Osteocyte (in vitro differentiated cells): Measurements from ENCODE around the gene GPBP1. TPM values are rescaled to one million over a fixed set of nuclear protein-coding genes. Genes with fewer than 3 reads are reported as not detected.
"Not testable (repeated sequence)": the region's sequence is repeated elsewhere in the genome, so short reads cannot be mapped to it uniquely, and the experiment has no call there.

ENCODE experiments used
- DNase-seq: peaks from one replicate; pipeline ENCODE4 v3.0.0; 2021; ENCODE audit warnings: mixed read lengths; ENCODE audit not compliant: unreplicated experiment; ENCODE audit errors: extremely low spot score
- H3K27ac Mint-ChIP-seq: one replicate; pipeline ENCODE4 v1.8.0; 2021; ENCODE audit warnings: mild to moderate bottlenecking, mixed read lengths; ENCODE audit not compliant: unreplicated experiment
- H3K27me3 Mint-ChIP-seq: one replicate; pipeline ENCODE4 v1.8.0; 2021; ENCODE audit warnings: mixed read lengths; ENCODE audit not compliant: unreplicated experiment
- H3K36me3 Mint-ChIP-seq: one replicate; pipeline ENCODE4 v1.8.0; 2021; ENCODE audit warnings: mixed read lengths; ENCODE audit not compliant: unreplicated experiment
- H3K4me1 Mint-ChIP-seq: one replicate; pipeline ENCODE4 v1.8.0; 2021; ENCODE audit warnings: mixed read lengths; ENCODE audit not compliant: unreplicated experiment
- H3K4me3 Mint-ChIP-seq: one replicate; pipeline ENCODE4 v1.8.0; 2021; ENCODE audit warnings: mild to moderate bottlenecking, moderate library complexity, mixed read lengths; ENCODE audit not compliant: unreplicated experiment
- H3K9me3 Mint-ChIP-seq: one replicate; pipeline ENCODE4 v1.8.0; 2021; ENCODE audit warnings: mixed read lengths; ENCODE audit not compliant: unreplicated experiment
- total RNA-seq: library from RNA; stranded (reverse); gene quantifications from 2 replicates; pipeline ENCODE4 v1.2.1, GENCODE V29; 2021
- TF ChIP-seq, protein P1 (sequence below): fragments of 200-600 bp; sonication (generic); IDR thresholded peaks from 2 replicates; pipeline ENCODE4 v1.5.0; 2021; ENCODE audit warnings: antibody characterized with exemption, mild to moderate bottlenecking, moderate library complexity

The GPBP1 gene
- total RNA-seq, 1 donor from 2014 or later = 58.4 TPM

DNA sequence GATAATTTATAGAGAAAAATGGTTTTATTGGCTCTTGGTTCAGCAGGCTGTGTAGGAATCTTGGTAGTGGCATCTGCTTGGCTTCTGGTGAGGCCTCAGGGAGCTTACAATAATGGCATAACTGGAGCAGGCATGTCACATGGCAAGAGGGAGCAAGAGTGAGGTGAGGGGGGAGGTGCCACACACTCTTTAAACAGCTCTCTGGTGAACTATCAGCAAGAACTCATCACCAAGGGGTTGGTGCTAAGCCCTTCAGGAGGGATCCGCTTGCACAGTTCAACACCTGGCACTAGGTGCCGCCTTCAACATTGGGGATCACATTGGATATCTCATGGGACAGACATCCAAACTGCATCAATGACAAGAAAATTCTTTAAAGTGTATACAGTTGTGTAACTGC lies 10.5 kb downstream of the GPBP1 start:
- peaks cover 56% of the 10 kb centered on the region for H3K4me1 Mint-ChIP-seq
- TF ChIP-seq, protein P1, sequence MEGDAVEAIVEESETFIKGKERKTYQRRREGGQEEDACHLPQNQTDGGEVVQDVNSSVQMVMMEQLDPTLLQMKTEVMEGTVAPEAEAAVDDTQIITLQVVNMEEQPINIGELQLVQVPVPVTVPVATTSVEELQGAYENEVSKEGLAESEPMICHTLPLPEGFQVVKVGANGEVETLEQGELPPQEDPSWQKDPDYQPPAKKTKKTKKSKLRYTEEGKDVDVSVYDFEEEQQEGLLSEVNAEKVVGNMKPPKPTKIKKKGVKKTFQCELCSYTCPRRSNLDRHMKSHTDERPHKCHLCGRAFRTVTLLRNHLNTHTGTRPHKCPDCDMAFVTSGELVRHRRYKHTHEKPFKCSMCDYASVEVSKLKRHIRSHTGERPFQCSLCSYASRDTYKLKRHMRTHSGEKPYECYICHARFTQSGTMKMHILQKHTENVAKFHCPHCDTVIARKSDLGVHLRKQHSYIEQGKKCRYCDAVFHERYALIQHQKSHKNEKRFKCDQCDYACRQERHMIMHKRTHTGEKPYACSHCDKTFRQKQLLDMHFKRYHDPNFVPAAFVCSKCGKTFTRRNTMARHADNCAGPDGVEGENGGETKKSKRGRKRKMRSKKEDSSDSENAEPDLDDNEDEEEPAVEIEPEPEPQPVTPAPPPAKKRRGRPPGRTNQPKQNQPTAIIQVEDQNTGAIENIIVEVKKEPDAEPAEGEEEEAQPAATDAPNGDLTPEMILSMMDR = no peak
- no peak overlapping the region for H3K27ac Mint-ChIP-seq
- no peak overlapping the region for H3K4me3 Mint-ChIP-seq
- peaks cover 17% of the 10 kb centered on the region for H3K36me3 Mint-ChIP-seq
- peaks cover 4% of the 10 kb centered on the region for H3K9me3 Mint-ChIP-seq
- no peak for DNase-seq
- H3K27me3 Mint-ChIP-seq = no peaks in the 10 kb centered on the region

DNA sequence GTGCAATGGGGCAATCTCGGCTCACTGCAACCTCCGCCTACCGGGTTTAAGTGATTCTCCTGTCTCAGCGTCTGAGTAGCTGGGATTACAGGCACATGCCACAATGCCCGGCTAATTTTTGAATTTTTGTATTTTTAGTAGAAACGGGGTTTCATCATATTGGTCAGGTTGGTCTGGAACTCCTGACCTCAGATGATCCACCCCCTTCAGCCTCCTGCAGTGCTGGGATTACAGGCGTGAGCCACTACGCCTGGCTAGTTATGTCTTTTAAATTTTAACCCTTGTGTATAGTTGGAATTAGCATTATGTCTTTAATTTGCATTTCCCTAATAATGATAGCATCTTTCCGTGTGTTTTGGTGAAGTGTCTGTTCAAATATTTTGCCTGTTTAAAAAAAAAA lies 11.5 kb downstream of the GPBP1 start:
- TF ChIP-seq, protein P1 = no peak
- Mint-ChIP-seq H3K9me3 (peaks cover 4% of the 10 kb centered on the region), H3K27me3 (no peaks in the 10 kb centered on the region), H3K36me3 (peaks cover 13% of the 10 kb centered on the region), H3K27ac (no peak overlapping the region), H3K4me1 (peaks cover 54% of the 10 kb centered on the region), H3K4me3 (no peak overlapping the region)
- no peak for DNase-seq

DNA sequence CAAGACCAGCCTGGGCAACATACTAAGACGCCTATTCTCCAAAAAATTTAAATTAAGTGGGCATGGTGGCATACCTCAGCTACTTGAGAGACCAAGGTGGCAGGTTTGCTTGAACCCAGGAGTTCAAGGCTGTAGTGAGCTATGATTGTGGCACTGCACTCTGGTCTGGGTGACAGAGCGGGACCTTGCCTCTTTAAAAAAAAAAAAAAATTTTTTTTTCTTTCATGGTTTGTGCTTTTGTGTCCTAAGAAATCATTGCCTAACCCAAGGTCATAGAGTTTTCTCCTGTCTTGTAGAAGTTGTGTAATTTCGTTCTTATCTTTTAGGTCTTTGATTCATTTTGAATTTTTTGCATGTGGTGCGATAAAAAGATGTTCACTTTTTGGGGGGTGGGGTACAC lies 12.3 kb downstream of the GPBP1 start:
- Mint-ChIP-seq H3K4me3 (no peak overlapping the region), H3K27me3 (no peaks in the 10 kb centered on the region), H3K36me3 (peaks cover 13% of the 10 kb centered on the region)

DNA sequence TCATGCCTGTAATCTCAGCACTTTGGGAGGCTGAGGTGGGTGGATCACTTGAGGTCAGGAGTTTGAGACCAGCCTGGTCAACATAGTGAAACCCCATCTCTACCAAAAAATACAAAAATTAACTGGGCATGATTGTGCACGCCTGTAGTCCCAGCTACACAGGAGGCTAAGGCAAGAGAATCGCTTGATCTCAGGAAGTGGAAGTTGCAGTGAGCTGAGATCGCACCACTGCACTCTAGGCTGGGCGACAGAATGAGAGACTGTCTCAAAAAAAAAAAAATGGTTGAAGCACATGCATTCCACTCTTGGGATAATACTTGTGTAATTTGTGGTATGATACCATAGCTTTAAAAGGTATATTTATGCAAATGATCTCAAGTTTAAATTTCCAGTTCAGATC lies 14.1 kb downstream of the GPBP1 start:
- H3K27ac Mint-ChIP-seq, H3K9me3 Mint-ChIP-seq, H3K4me3 Mint-ChIP-seq, DNase-seq, H3K27me3 Mint-ChIP-seq: not testable (repeated sequence)
- Mint-ChIP-seq H3K36me3 (peaks cover 15% of the 10 kb centered on the region), H3K4me1 (peaks cover 46% of the 10 kb centered on the region)

More for the DNA sequence above, 12.3 kb downstream of the GPBP1 start:
- no peak for DNase-seq
- TF ChIP-seq, protein P1 = no peak
- Mint-ChIP-seq H3K27ac (no peak overlapping the region), H3K4me1 (peaks cover 48% of the 10 kb centered on the region), H3K9me3 (peaks cover 4% of the 10 kb centered on the region)

DNA sequence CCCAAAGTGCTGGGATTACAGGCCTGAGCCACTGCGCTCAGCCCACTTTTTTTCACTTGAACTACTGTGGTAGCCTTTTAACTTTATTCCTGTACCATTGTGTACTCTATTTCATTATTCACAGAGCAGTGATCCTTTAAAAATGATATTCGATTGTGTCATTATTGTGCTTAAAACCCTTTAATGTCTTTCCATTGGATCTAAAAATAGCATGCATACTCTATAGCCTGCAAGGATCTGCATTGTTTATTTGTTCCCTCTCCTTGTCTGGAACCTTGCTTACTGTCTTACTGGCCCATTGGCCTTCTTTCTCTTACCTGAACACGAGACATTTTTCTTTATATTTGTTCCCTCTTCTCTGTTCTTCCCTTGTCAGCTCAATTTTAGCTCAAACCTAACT lies 15.7 kb downstream of the GPBP1 start:
- peaks cover 47% of the 10 kb centered on the region for H3K4me1 Mint-ChIP-seq
- H3K27ac Mint-ChIP-seq = peak overlapping the region; percentile 29
- peaks cover 13% of the 10 kb centered on the region for H3K36me3 Mint-ChIP-seq
- H3K27me3 Mint-ChIP-seq = no peaks in the 10 kb centered on the region
- no peak overlapping the region for H3K4me3 Mint-ChIP-seq
- TF ChIP-seq, protein P1 = no peak
- no peak for DNase-seq
- no peaks in the 10 kb centered on the region for H3K9me3 Mint-ChIP-seq

DNA sequence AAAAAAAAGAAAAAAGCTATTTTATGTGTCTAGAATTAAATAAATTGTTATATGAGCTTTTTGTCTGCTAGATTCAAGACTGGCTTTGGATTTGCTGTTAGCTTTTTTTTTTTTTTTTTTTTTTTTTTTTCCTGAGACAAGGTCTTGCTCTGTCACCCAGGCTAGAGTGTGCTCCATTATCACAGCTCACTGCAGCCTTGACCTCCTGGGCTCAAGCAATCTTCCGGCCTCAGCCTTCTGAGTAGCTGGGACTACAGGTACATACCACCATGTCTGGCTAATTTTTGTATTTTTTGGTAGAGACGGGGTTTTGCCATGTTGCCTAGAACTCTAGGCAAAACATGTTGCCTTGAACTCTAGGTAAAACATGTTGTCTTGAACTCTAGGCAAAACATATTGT lies 16.7 kb downstream of the GPBP1 start:
- no peak for DNase-seq
- TF ChIP-seq, protein P1 = no peak
- H3K4me3 Mint-ChIP-seq = no peak overlapping the region
- no peak overlapping the region for H3K27ac Mint-ChIP-seq
- peaks cover 40% of the 10 kb centered on the region for H3K4me1 Mint-ChIP-seq
- no peaks in the 10 kb centered on the region for H3K9me3 Mint-ChIP-seq
- peaks cover 11% of the 10 kb centered on the region for H3K36me3 Mint-ChIP-seq
- H3K27me3 Mint-ChIP-seq = no peaks in the 10 kb centered on the region
